Posterior vena cava (tissue), 2 donors: ENCODE data around the gene PCDHA5. TPM values are rescaled to one million over a fixed set of nuclear protein-coding genes. Genes with fewer than 3 reads are reported as not detected.
"Not testable (repeated sequence)": the region's sequence is repeated elsewhere in the genome, so short reads cannot be mapped to it uniquely, and the experiment has no call there.

ENCODE experiments used
- DNase-seq: peaks from one replicate; pipeline ENCODE4 v3.0.0-alpha.2; 2020; ENCODE audit warnings: low spot score
- intact Hi-C, 2 donors: fragments of 100-400 bp; cut with DNase I; formaldehyde crosslinking; loops; one replicate each; pipeline versions ENCODE4 v1.14.1 to v1.14.2; 2022 to 2023
- total RNA-seq, 2 donors: library from RNA; stranded (reverse); fragmentation: NEBNext Ultra II Directional; extraction: Animal tissue kit (Norgen Biotek cat#: 25700); gene quantifications; one replicate each; pipeline ENCODE4 v1.2.1, GENCODE V29; 2021
- donor health status: DM: yes; HTN: yes; CAD: no.
- donor health status: DM: yes; HTN: yes; CAD: no.

Gene PCDHA5
- total RNA-seq, 2 donors from 2014 or later, result 0.14 TPM

DNA sequence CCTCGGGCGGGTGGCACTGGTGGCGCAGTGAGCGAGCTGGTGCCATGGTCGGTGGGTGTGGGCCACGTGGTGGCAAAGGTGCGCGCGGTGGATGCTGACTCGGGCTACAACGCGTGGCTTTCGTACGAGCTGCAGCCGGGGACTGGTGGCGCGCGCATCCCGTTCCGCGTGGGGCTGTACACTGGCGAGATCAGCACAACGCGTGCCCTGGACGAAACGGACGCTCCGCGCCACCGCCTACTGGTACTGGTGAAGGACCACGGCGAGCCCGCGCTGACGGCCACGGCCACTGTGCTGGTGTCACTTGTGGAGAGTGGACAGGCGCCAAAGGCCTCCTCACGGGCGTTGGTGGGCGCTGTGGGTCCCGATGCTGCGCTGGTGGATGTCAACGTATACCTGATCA is 12.5 kb upstream of the PCDHA5 start:
- peak; percentile 82 for DNase-seq
- intact Hi-C loops, result no loop called here

DNA sequence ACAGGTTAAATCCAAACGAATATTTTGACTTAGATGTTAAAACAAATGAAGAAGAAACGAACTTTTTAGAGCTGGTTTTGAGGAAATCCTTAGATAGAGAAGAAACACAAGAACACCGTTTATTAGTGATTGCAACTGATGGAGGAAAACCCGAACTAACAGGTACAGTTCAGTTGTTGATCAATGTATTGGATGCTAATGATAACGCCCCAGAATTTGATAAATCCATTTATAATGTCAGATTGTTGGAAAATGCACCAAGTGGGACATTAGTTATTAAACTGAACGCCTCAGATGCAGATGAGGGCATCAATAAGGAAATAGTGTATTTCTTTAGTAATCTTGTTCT is 842 bp downstream of the PCDHA5 start:
- intact Hi-C loops, result no loop called here
- no peak for DNase-seq

DNA sequence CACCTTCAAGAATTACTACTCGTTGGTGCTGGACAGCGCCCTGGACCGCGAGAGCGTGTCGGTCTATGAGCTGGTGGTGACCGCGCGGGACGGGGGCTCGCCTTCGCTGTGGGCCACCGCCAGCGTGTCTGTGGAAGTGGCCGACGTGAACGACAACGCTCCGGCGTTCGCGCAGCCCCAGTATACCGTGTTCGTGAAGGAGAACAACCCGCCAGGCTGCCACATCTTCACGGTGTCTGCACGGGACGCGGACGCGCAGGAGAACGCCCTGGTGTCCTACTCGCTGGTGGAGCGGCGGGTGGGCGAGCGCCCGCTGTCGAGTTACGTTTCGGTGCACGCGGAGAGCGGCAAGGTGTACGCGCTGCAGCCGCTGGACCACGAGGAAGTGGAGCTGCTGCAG is 1.6 kb downstream of the PCDHA5 start:
- intact Hi-C loops, DNase-seq: not testable (repeated sequence)

DNA sequence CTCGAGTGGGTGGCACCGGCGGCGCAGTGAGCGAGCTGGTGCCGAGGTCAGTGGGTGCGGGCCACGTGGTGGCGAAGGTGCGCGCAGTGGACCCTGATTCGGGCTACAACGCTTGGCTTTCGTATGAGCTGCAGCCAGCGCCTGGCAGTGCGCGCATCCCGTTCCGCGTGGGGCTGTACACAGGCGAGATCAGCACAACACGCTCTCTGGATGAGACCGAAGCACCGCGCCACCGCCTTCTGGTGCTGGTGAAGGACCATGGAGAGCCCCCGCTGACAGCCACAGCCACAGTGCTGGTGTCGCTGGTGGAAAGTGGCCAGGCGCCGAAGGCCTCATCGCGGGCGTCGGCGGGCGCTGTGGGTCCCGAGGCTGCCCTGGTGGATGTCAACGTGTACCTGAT is 2.1 kb downstream of the PCDHA5 start:
- intact Hi-C loops, result no loop called here
- DNase-seq, result peak; percentile 62

DNA sequence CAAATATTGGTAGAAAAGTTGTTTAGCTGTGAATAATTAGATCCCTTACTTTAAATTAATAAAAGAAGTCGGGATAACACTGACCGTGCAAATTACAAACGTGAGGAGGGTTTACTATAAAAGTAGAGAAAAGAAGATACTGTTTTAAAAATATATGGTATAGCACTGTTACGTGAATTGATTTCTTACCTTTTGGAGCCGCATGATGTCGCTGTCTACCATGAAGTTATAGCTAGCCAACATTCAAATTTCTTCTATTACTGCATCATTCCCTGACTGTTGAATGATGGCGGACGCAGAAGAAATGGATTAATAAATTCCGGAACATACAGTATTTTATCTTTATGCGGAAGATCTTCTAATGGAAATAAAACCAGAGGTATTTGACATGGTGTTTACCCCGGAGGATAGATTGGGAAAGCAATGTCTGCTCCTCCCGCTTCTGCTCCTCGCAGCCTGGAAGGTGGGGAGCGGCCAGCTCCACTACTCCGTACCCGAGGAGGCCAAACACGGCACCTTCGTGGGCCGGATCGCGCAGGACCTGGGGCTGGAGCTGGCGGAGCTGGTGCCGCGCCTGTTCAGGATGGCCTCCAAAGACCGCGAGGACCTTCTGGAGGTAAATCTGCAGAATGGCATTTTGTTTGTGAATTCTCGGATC is 6.4 kb downstream of the PCDHA5 start, which contains the start of gene PCDHA6:
Gene PCDHA6 (plus strand): TSS at position 257 of the 658 bp plus-strand sequence. CDS start 132 bp downstream, at position 389.
- intact Hi-C loops, result no loop called here

DNA sequence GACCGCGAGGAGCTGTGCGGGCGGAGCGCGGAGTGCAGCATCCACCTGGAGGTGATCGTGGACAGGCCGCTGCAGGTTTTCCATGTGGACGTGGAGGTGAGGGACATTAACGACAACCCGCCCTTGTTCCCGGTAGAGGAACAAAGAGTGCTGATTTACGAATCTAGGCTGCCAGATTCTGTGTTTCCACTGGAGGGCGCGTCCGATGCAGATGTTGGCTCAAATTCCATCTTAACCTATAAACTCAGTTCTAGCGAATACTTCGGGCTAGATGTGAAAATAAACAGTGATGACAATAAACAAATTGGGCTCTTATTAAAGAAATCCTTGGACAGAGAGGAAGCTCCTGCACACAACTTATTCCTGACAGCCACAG is 6.9 kb downstream of the PCDHA5 start:
- intact Hi-C loops, result no loop called here

More for the DNA sequence above, 6.4 kb downstream of the PCDHA5 start, which contains the start of gene PCDHA6:
- DNase-seq, result no peak

DNA sequence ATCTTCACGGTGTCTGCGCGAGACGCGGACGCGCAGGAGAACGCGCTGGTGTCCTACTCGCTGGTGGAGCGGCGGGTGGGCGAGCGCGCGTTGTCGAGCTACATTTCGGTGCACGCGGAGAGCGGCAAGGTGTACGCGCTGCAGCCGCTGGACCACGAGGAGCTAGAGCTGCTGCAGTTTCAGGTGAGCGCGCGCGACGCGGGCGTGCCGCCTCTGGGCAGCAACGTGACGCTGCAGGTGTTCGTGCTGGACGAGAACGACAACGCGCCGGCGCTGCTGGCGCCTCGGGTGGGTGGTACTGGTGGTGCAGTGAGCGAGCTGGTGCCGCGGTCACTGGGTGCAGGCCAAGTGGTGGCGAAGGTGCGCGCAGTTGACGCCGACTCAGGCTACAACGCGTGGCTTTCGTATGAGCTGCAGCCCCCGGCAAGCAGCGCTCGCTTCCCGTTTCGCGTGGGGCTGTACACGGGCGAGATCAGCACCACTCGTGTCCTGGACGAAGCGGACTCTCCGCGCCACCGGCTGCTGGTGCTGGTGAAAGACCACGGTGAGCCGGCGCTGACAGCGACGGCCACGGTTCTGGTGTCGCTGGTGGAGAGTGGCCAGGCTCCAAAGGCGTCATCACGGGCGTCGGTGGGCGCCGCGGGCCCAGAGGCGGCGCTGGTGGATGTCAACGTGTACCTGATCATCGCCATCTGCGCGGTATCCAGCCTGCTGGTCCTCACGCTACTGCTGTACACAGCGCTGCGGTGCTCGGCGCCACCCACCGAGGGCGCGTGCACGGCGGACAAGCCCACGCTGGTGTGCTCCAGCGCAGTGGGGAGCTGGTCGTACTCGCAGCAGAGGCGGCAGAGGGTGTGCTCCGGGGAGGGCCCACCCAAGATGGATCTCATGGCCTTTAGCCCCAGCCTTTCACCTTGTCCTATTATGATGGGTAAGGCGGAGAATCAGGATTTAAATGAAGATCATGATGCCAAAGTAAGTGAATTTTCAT is 8.4 kb downstream of the PCDHA5 start:
- DNase-seq, intact Hi-C loops: not testable (repeated sequence)

More for the DNA sequence above, 6.9 kb downstream of the PCDHA5 start:
- no peak for DNase-seq

DNA sequence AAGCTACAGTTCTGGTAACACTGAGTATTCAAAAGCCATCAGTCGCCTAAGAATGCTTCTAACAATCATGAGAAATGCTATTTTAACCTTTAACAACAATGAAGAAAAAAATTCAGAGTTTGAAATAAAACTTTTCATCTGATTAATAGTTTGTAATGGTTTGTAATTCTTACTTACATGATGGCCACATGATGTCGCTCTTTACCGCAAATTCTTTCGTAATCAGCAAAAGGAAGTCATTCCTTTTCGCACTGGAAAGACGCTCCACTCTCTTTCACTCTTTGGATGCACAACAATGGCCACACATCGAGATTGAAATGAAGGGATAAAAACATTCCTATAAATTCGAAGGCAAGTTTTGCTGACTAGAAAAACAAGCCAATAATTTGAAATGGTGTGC is 12.6 kb downstream of the PCDHA5 start, which contains the start of gene PCDHA7:
Gene PCDHA7 (plus strand): TSS at position 277 of the 400 bp plus-strand sequence. CDS start 115 bp downstream, at position 392.
- intact Hi-C loops, result no loop called here
- DNase-seq, result no peak

DNA sequence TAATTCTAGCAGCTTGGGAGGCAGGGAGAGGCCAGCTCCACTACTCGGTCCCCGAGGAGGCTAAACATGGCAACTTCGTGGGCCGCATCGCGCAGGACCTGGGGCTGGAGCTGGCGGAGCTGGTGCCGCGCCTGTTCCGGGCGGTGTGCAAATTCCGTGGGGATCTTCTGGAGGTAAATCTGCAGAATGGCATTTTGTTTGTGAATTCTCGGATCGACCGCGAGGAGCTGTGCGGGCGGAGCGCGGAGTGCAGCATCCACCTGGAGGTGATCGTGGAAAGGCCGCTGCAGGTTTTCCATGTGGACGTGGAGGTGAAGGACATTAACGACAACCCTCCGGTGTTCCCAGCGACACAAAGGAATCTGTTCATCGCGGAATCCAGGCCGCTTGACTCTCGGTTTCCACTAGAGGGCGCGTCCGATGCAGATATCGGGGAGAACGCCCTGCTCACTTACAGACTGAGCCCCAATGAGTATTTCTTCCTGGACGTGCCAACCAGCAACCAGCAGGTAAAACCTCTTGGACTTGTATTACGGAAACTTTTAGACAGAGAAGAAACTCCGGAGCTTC is 13.1 kb downstream of the PCDHA5 start:
- DNase-seq, intact Hi-C loops: not testable (repeated sequence)

DNA sequence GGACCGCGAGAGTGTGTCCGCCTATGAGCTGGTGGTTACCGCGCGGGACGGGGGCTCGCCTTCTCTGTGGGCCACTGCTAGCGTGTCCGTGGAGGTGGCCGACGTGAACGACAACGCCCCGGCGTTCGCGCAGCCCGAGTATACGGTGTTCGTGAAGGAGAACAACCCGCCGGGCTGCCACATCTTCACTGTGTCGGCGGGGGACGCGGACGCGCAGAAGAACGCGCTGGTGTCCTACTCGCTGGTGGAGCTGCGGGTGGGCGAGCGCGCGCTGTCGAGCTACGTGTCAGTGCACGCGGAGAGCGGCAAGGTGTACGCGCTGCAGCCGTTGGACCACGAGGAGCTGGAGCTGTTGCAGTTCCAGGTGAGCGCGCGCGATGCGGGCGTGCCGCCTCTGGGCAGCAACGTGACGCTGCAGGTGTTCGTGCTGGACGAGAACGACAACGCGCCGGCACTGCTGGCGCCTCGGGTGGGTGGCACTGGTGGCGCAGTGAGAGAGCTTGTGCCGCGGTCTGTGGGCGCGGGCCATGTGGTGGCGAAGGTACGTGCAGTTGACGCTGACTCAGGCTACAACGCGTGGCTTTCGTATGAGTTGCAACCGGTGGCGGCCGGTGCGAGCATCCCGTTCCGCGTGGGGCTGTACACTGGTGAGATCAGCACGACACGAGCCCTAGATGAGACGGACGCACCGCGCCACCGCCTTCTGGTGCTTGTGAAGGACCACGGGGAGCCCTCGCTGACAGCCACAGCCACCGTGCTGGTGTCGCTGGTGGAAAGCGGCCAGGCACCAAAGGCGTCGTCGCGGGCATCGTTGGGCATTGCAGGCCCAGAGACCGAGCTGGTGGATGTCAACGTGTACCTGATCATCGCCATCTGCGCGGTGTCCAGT is 14.5 kb downstream of the PCDHA5 start:
- DNase-seq, result peak; percentile 81
- intact Hi-C loops, result no loop called here

DNA sequence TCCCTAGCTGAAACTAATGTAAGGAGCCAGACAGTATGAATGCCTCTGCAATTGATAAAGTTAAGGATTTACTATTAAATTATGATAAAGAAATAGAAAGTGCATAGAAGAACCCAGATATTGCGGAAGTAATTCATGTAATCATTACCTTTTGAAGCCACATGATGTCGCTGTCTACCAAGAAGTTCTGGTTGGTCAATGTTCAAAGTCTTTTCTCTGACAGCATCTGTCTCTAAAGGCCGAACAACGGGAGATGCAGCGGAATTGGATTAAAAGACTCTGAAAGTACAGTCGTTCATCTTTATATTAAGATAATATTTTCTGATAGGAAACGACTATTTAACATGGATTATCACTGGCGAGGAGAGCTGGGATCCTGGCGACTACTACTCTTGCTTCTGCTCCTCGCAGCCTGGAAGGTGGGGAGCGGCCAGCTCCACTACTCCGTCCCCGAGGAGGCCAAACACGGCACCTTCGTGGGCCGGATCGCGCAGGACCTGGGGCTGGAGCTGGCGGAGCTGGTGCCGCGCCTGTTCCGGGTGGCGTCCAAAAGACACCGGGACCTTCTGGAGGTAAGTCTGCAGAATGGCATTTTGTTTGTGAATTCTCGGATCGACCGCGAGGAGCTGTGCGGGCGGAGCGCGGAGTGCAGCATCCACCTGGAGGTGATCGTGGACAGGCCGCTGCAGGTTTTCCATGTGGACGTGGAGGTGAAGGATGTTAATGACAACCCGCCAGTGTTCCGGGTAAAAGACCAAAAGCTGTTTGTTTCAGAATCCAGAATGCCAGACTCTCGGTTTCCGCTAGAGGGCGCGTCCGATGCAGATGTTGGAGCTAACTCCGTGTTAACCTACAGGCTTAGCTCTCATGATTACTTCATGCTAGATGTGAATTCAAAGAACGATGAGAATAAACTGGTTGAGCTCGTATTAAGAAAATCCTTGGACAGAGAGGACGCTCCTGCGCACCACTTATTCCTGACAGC is 19.9 kb downstream of the PCDHA5 start, which contains the start of gene PCDHA8:
Gene PCDHA8 (plus strand): TSS at position 210 of the 985 bp plus-strand sequence. CDS start 135 bp downstream, at position 345.
- intact Hi-C loops, result no loop called here
- no peak for DNase-seq

DNA sequence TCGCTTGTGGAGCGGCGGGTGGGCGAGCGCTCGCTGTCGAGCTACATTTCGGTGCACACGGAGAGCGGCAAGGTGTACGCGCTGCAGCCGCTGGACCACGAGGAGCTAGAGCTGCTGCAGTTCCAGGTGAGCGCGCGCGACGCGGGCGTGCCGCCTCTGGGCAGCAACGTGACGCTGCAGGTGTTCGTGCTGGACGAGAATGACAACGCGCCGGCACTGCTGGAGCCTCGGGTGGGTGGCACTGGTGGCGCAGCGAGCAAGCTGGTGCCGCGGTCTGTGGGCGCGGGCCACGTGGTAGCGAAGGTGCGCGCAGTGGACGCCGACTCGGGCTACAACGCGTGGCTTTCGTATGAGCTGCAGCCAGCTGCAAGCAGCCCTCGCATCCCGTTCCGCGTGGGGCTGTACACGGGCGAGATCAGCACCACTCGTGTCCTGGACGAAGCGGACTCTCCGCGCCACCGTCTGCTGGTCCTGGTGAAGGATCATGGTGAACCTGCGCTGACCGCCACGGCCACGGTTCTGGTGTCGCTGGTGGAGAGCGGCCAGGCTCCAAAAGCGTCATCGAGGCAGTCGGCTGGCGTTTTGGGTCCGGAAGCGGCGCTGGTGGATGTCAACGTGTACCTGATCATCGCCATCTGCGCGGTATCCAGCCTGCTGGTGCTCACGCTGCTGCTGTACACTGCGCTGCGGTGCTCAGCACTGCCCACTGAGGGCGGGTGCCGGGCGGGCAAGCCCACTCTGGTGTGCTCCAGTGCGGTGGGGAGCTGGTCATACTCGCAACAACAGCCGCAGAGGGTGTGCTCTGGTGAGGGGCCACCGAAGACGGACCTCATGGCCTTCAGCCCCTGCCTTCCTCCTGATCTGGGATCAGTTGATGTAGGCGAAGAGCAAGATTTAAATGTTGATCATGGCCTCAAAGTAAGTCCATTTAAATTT is 21.7 kb downstream of the PCDHA5 start:
- DNase-seq, result no peak

DNA sequence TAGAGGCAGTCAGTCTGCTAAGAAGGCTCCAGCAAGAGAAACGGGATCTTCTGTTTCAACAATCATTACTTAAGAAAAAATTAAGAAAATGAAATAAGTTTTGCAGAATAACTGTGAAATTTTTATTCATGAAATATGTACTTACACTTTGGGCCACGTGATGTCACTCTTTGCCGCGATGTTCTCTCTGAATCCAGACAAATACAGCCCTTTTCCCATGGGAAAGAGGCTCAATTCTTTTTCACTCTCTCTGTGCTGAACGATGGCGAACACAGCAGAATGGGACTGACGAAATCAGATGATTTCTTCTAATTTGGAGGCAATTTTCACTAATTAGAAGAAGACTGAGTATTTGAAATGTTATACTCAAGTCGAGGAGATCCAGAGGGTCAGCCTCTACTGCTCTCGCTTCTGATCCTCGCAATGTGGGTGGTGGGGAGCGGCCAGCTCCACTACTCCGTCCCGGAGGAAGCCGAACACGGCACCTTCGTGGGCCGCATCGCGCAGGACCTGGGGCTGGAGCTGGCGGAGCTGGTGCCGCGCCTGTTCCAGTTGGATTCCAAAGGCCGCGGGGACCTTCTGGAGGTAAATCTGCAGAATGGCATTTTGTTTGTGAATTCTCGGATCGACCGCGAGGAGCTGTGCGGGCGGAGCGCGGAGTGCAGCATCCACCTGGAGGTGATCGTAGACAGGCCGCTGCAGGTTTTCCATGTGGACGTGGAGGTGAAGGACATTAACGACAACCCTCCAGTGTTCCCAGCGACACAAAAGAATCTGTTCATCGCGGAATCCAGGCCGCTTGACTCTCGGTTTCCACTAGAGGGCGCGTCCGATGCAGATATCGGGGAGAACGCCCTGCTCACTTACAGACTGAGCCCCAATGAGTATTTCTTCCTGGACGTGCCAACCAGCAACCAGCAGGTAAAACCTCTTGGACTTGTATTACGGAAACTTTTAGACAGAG is 27.0 kb downstream of the PCDHA5 start, which contains the start of gene PCDHA9:
Gene PCDHA9 (plus strand): TSS at position 244 of the 964 bp plus-strand sequence. CDS start 114 bp downstream, at position 358.
- intact Hi-C loops, DNase-seq: not testable (repeated sequence)

More for the DNA sequence above, 21.7 kb downstream of the PCDHA5 start:
- intact Hi-C loops, result no loop called here

DNA sequence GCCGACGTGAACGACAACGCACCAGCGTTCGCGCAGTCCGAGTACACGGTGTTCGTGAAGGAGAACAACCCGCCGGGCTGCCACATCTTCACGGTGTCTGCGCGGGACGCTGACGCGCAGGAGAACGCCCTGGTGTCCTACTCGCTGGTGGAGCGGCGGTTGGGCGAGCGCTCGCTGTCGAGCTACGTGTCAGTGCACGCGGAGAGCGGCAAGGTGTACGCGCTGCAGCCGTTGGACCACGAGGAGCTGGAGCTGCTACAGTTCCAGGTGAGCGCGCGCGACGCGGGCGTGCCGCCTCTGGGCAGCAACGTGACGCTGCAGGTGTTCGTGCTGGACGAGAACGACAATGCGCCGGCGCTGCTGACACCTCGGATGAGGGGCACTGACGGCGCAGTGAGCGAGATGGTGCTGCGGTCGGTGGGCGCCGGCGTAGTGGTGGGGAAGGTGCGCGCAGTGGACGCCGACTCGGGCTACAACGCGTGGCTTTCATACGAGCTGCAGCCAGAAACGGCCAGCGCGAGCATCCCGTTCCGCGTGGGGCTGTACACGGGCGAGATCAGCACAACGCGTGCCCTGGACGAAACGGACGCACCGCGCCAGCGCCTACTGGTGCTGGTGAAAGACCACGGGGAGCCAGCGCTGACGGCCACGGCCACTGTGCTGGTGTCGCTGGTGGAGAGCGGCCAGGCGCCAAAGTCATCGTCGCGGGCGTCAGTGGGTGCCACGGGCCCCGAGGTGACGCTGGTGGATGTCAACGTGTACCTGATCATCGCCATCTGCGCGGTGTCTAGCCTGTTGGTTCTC is 28.6 kb downstream of the PCDHA5 start:
- DNase-seq, intact Hi-C loops: not testable (repeated sequence)
